ENCODE measurements around the gene PSTPIP1.
A peak's percentile ranks its signal among the peaks of the same experiment; 100 is the strongest.

GRCh38 chr15:77075528-77075927 lies 80.6 kb downstream of the PSTPIP1 start:
- TF ChIP-seq CTCF (conservative IDR thresholded peaks at IDR 0.05; ENCODE audit: low read depth, low read length) = peak; percentile 34
- no peak for TF ChIP-seq EZH2phosphoT487 (IDR thresholded peaks at IDR 0.05; ENCODE audit: borderline replicate concordance, low read length)
